Memory B cell (primary cell): ENCODE results near the gene PSAP.

Experiments
- ATAC-seq: fragments of 150-1000 bp; cut with Tn5 transposase; 2 replicates; pipeline ENCODE4 v1.10.0; 2021; ENCODE audit warnings: low read depth, mild to moderate bottlenecking, moderate library complexity
- DNase-seq, 2 donors: peaks; one replicate each; pipeline ENCODE4 v3.0.0; 2022; ENCODE audit warnings: low spot score in 2 of 2
- H3K27ac Mint-ChIP-seq: one replicate; pipeline ENCODE4 v1.8.0; 2022; ENCODE audit warnings: mild to moderate bottlenecking, moderate library complexity, mixed read lengths
- H3K27me3 Mint-ChIP-seq: one replicate; pipeline ENCODE4 v1.8.0; 2022; ENCODE audit warnings: mixed read lengths
- H3K36me3 Mint-ChIP-seq: one replicate; pipeline ENCODE4 v1.8.0; 2022; ENCODE audit warnings: mild to moderate bottlenecking, mixed read lengths
- H3K4me1 Mint-ChIP-seq: one replicate; pipeline ENCODE4 v1.8.0; 2022; ENCODE audit warnings: mixed read lengths
- H3K4me3 Mint-ChIP-seq: one replicate; pipeline ENCODE4 v1.8.0; 2022; ENCODE audit warnings: mild to moderate bottlenecking, moderate library complexity, mixed read lengths
- H3K9me3 Mint-ChIP-seq: one replicate; pipeline ENCODE4 v1.8.0; 2022; ENCODE audit warnings: mixed read lengths

Gene PSAP

GRCh38 chr10:71831646-71832552 lies 19.2 kb downstream of the PSAP start:
- H3K4me3 Mint-ChIP-seq, result no peak overlapping the region
- no peaks in the 10 kb centered on the region for H3K27me3 Mint-ChIP-seq
- DNase-seq, result no peak
- H3K9me3 Mint-ChIP-seq, result no peaks in the 10 kb centered on the region
- H3K27ac Mint-ChIP-seq, result peak overlapping the region; percentile 6
- no peak for ATAC-seq
- peaks cover 36% of the 10 kb centered on the region for H3K36me3 Mint-ChIP-seq
- H3K4me1 Mint-ChIP-seq, result peaks cover 26% of the 10 kb centered on the region

- no peaks in the 10 kb centered on the region for H3K9me3 Mint-ChIP-seq
- peaks cover 41% of the 10 kb centered on the region for H3K36me3 Mint-ChIP-seq
- ATAC-seq (no peak), DNase-seq (no peak)
- H3K27ac Mint-ChIP-seq, result peak overlapping the region; percentile 74
- H3K27me3 Mint-ChIP-seq, result no peaks in the 10 kb centered on the region
- H3K4me3 Mint-ChIP-seq, result no peak overlapping the region
- H3K4me1 Mint-ChIP-seq, result peaks cover 18% of the 10 kb centered on the region
Measured at GRCh38 chr10:71830726-71831125, 20.3 kb downstream of the PSAP start.

- Mint-ChIP-seq H3K36me3 (peaks cover 42% of the 10 kb centered on the region), H3K27ac (peak overlapping the region; percentile 74)
Measured at GRCh38 chr10:71829896-71830295, 21.2 kb downstream of the PSAP start.

GRCh38 chr10:71829171-71829570 lies 21.9 kb downstream of the PSAP start:
- H3K4me1 Mint-ChIP-seq, result peaks cover 16% of the 10 kb centered on the region
- H3K36me3 Mint-ChIP-seq, result peaks cover 42% of the 10 kb centered on the region
- no peaks in the 10 kb centered on the region for H3K9me3 Mint-ChIP-seq
- no peaks in the 10 kb centered on the region for H3K27me3 Mint-ChIP-seq
- no peak overlapping the region for H3K4me3 Mint-ChIP-seq
- DNase-seq (no peak), ATAC-seq (peak; percentile 21)
- H3K27ac Mint-ChIP-seq, result no peak overlapping the region

More at GRCh38 chr10:71829896-71830295, 21.2 kb downstream of the PSAP start:
- no peak for DNase-seq
- H3K27me3 Mint-ChIP-seq, result no peaks in the 10 kb centered on the region
- no peak for ATAC-seq
- no peaks in the 10 kb centered on the region for H3K9me3 Mint-ChIP-seq
- H3K4me3 Mint-ChIP-seq, result no peak overlapping the region
- H3K4me1 Mint-ChIP-seq, result peaks cover 18% of the 10 kb centered on the region

- Mint-ChIP-seq H3K27ac (no peak overlapping the region), H3K4me3 (no peak overlapping the region), H3K36me3 (peaks cover 42% of the 10 kb centered on the region), H3K27me3 (no peaks in the 10 kb centered on the region), H3K9me3 (no peaks in the 10 kb centered on the region), H3K4me1 (peaks cover 13% of the 10 kb centered on the region)
- DNase-seq (no peak), ATAC-seq (no peak)
Measured at GRCh38 chr10:71828702-71829101, 22.3 kb downstream of the PSAP start.

GRCh38 chr10:71827852-71828251 lies 23.2 kb downstream of the PSAP start:
- DNase-seq (no peak), ATAC-seq (no peak)
- H3K27ac Mint-ChIP-seq, result no peak overlapping the region
- peaks cover 5% of the 10 kb centered on the region for H3K4me1 Mint-ChIP-seq
- H3K36me3 Mint-ChIP-seq, result peaks cover 41% of the 10 kb centered on the region
- H3K4me3 Mint-ChIP-seq, result no peak overlapping the region
- no peaks in the 10 kb centered on the region for H3K9me3 Mint-ChIP-seq
- H3K27me3 Mint-ChIP-seq, result no peaks in the 10 kb centered on the region

GRCh38 chr10:71825217-71825616 lies 25.8 kb downstream of the PSAP start:
- Mint-ChIP-seq H3K27ac (no peak overlapping the region), H3K27me3 (no peaks in the 10 kb centered on the region), H3K36me3 (peaks cover 36% of the 10 kb centered on the region), H3K9me3 (no peaks in the 10 kb centered on the region), H3K4me3 (no peak overlapping the region), H3K4me1 (peaks cover 2% of the 10 kb centered on the region)
- DNase-seq, result no peak
- ATAC-seq, result no peak

GRCh38 chr10:71824333-71824732 lies 26.7 kb downstream of the PSAP start:
- DNase-seq (no peak), ATAC-seq (no peak)
- H3K27me3 Mint-ChIP-seq, result no peaks in the 10 kb centered on the region
- H3K36me3 Mint-ChIP-seq, result peaks cover 33% of the 10 kb centered on the region
- no peaks in the 10 kb centered on the region for H3K9me3 Mint-ChIP-seq
- no peak overlapping the region for H3K27ac Mint-ChIP-seq
- H3K4me3 Mint-ChIP-seq, result no peak overlapping the region
- H3K4me1 Mint-ChIP-seq, result no peaks in the 10 kb centered on the region

GRCh38 chr10:71823356-71823755 lies 27.7 kb downstream of the PSAP start:
- Mint-ChIP-seq H3K9me3 (no peaks in the 10 kb centered on the region), H3K36me3 (peaks cover 37% of the 10 kb centered on the region), H3K4me3 (no peak overlapping the region), H3K27ac (no peak overlapping the region), H3K27me3 (no peaks in the 10 kb centered on the region), H3K4me1 (no peaks in the 10 kb centered on the region)
- no peak for DNase-seq
- no peak for ATAC-seq

GRCh38 chr10:71821909-71822763 lies 28.9 kb downstream of the PSAP start:
- DNase-seq (no peak), ATAC-seq (no peak)
- no peak overlapping the region for H3K27ac Mint-ChIP-seq
- H3K4me3 Mint-ChIP-seq, result no peak overlapping the region
- H3K27me3 Mint-ChIP-seq, result no peaks in the 10 kb centered on the region
- H3K4me1 Mint-ChIP-seq, result no peaks in the 10 kb centered on the region
- peaks cover 36% of the 10 kb centered on the region for H3K36me3 Mint-ChIP-seq
- no peaks in the 10 kb centered on the region for H3K9me3 Mint-ChIP-seq

- H3K9me3 Mint-ChIP-seq, result no peaks in the 10 kb centered on the region
Measured at GRCh38 chr10:71820966-71821365, 30.1 kb downstream of the PSAP start.

GRCh38 chr10:71819985-71820384 lies 31.1 kb downstream of the PSAP start:
- ATAC-seq (no peak), DNase-seq (no peak)
- Mint-ChIP-seq H3K4me3 (no peak overlapping the region), H3K27ac (no peak overlapping the region), H3K4me1 (no peaks in the 10 kb centered on the region), H3K36me3 (peaks cover 32% of the 10 kb centered on the region), H3K27me3 (no peaks in the 10 kb centered on the region), H3K9me3 (no peaks in the 10 kb centered on the region)

More at GRCh38 chr10:71820966-71821365, 30.1 kb downstream of the PSAP start:
- H3K36me3 Mint-ChIP-seq, result peaks cover 36% of the 10 kb centered on the region
- no peaks in the 10 kb centered on the region for H3K27me3 Mint-ChIP-seq
- no peak overlapping the region for H3K4me3 Mint-ChIP-seq
- DNase-seq, result no peak
- no peaks in the 10 kb centered on the region for H3K4me1 Mint-ChIP-seq
- ATAC-seq, result no peak
- H3K27ac Mint-ChIP-seq, result no peak overlapping the region

- no peak overlapping the region for H3K4me3 Mint-ChIP-seq
- peaks cover 2% of the 10 kb centered on the region for H3K4me1 Mint-ChIP-seq
- DNase-seq (no peak), ATAC-seq (no peak)
- no peak overlapping the region for H3K27ac Mint-ChIP-seq
- H3K9me3 Mint-ChIP-seq, result no peaks in the 10 kb centered on the region
- H3K36me3 Mint-ChIP-seq, result peaks cover 32% of the 10 kb centered on the region
- no peaks in the 10 kb centered on the region for H3K27me3 Mint-ChIP-seq
Measured at GRCh38 chr10:71819441-71819861, 31.6 kb downstream of the PSAP start.

GRCh38 chr10:71818674-71819260 lies 32.3 kb downstream of the PSAP start:
- H3K9me3 Mint-ChIP-seq, result no peaks in the 10 kb centered on the region
- no peak overlapping the region for H3K4me3 Mint-ChIP-seq
- H3K36me3 Mint-ChIP-seq, result peaks cover 32% of the 10 kb centered on the region
- no peak overlapping the region for H3K27ac Mint-ChIP-seq
- H3K27me3 Mint-ChIP-seq, result no peaks in the 10 kb centered on the region
- DNase-seq, result no peak
- ATAC-seq, result no peak
- H3K4me1 Mint-ChIP-seq, result peaks cover 4% of the 10 kb centered on the region
